GM19324 (cell line): ENCODE data around the gene KDM3B.
"Not testable (repeated sequence)": the region's sequence is repeated elsewhere in the genome, so short reads cannot be mapped to it uniquely, and the experiment has no call there.

ENCODE experiments used
- ATAC-seq: cut with Tn5 transposase; IDR thresholded peaks from one replicate; pipeline ENCODE4 v1.9.1; 2021; ENCODE audit warnings: mild to moderate bottlenecking, moderate library complexity; ENCODE audit not compliant: unreplicated experiment, low FRiP score

The KDM3B gene, protein sequence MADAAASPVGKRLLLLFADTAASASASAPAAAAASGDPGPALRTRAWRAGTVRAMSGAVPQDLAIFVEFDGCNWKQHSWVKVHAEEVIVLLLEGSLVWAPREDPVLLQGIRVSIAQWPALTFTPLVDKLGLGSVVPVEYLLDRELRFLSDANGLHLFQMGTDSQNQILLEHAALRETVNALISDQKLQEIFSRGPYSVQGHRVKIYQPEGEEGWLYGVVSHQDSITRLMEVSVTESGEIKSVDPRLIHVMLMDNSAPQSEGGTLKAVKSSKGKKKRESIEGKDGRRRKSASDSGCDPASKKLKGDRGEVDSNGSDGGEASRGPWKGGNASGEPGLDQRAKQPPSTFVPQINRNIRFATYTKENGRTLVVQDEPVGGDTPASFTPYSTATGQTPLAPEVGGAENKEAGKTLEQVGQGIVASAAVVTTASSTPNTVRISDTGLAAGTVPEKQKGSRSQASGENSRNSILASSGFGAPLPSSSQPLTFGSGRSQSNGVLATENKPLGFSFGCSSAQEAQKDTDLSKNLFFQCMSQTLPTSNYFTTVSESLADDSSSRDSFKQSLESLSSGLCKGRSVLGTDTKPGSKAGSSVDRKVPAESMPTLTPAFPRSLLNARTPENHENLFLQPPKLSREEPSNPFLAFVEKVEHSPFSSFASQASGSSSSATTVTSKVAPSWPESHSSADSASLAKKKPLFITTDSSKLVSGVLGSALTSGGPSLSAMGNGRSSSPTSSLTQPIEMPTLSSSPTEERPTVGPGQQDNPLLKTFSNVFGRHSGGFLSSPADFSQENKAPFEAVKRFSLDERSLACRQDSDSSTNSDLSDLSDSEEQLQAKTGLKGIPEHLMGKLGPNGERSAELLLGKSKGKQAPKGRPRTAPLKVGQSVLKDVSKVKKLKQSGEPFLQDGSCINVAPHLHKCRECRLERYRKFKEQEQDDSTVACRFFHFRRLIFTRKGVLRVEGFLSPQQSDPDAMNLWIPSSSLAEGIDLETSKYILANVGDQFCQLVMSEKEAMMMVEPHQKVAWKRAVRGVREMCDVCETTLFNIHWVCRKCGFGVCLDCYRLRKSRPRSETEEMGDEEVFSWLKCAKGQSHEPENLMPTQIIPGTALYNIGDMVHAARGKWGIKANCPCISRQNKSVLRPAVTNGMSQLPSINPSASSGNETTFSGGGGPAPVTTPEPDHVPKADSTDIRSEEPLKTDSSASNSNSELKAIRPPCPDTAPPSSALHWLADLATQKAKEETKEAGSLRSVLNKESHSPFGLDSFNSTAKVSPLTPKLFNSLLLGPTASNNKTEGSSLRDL (N-terminal part only)

GRCh38 chr5:138352071-138352721 is at the start of gene KDM3B:
TSS of gene KDM3B (plus strand) at chr5:138352685. CDS start at chr5:138352796, 111 bp downstream.
- peak; percentile 71 for ATAC-seq

GRCh38 chr5:138303372-138303771 is 49.1 kb upstream of the KDM3B start:
- ATAC-seq, result no peak

- ATAC-seq, result no peak
These were observed 46.7 kb upstream of the KDM3B start for GRCh38 chr5:138305797-138306196.

DNA sequence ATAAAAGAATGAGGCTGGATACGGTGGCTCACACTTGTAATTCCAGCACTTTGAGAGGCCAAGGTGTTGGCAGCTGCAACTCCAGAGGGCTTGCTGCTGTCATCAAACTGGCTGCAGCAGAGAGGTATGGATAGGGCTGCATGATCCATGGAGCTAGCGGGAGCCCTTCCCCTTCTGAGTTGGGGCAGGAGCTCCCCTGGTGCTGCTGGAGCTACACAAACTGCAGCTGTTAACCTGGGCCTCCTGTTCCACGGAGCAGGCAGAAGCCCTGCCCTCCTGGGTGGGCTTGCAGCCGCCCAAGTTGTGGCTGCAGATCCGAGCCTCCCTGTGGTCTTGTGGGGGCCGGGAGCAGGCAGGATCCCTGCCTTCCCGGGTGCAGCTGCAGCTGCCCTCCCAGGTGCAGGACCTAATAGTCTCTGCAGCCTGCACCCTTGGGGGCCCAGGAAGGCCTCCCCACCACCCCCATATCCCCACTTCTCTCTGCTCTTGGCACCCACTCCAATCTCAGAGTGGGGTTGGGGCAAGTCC is 36.7 kb upstream of the KDM3B start:
- no peak for ATAC-seq

DNA sequence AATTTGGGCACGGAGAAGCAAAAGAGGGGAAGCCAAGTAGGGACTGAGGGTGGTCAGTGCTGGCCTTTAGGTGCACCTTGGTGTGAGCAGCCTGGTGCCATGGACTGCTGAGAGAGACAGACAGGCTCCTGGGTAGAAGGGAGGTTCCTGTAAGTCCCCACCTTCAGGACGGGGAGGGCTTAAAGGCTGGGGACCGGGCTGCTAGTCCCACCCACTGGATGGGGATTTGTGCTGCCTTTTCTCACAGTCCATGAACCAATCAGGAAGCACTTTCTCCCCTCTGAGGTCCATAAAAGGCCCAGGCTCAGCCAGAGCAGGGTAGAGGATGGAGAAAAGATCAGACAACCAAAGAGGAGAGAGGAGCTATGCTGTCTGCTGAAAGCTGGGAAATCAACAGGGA is 36.1 kb upstream of the KDM3B start:
- no peak for ATAC-seq

DNA sequence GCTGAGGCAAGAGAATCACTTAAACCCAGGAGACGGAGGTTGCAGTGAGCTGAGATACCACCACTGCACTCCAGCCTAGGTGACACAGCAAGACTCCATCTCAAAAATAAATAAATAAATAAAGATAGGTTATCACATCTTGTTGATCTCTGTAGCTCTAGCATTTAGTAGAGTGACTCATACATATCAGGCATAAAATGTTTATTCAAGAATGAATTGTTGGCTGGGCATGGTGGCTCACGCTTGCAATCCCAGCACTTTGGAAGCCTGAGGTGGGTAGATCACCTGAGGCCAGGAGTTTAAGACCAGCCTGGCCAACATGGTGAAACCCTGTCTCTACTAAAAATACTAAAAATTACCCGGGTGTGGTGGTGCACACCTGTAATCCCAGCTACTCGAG is 34.3 kb upstream of the KDM3B start:
- not testable (repeated sequence) for ATAC-seq

DNA sequence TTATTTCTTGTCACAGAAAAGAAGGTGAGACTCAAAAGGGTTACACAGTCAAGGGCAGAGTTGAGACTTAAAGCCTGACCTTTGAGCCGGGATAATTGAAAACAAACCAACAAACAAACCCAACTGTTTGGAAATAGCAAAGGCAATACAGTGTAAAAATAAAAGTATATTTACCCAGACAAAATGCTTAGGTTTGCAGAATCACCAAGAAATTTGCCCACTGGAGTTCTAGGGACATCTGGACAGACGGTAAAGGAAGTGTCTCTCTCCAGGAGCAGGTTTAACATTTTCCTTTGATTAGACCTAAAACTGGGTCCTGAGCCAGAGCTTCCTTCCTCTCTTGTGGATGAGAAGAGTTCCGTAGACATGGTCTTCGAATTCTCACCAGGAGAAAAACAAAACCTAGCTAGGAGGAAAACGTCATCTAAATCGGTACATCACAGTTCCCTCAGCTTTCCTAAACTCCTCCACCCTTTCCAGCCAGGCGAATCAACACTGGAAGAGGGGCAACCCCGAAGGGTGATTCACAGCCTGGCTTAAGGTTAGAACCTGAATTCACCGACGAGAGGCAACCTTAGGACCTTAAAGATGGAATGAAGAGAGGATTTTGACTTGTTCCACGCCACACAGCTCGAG is 21.6 kb upstream of the KDM3B start:
- no peak for ATAC-seq

- peak; percentile 99 for ATAC-seq
These were observed 20.8 kb upstream of the KDM3B start, which contains the start of gene CDC25C for GRCh38 chr5:138331449-138332368. TSS of gene CDC25C (minus strand) at chr5:138331804. CDS start at chr5:138331180, 624 bp downstream.

- no peak for ATAC-seq
These were observed 17.5 kb upstream of the KDM3B start for GRCh38 chr5:138334867-138335447.

GRCh38 chr5:138336952-138337684 is 15.4 kb upstream of the KDM3B start:
- ATAC-seq, result peak; percentile 3

GRCh38 chr5:138337685-138338410 is 14.6 kb upstream of the KDM3B start, which contains the start of gene FAM53C:
TSS of gene FAM53C (plus strand) at chr5:138338266. CDS start at chr5:138341336, 3,070 bp downstream.
- ATAC-seq, result peak; percentile 82

DNA sequence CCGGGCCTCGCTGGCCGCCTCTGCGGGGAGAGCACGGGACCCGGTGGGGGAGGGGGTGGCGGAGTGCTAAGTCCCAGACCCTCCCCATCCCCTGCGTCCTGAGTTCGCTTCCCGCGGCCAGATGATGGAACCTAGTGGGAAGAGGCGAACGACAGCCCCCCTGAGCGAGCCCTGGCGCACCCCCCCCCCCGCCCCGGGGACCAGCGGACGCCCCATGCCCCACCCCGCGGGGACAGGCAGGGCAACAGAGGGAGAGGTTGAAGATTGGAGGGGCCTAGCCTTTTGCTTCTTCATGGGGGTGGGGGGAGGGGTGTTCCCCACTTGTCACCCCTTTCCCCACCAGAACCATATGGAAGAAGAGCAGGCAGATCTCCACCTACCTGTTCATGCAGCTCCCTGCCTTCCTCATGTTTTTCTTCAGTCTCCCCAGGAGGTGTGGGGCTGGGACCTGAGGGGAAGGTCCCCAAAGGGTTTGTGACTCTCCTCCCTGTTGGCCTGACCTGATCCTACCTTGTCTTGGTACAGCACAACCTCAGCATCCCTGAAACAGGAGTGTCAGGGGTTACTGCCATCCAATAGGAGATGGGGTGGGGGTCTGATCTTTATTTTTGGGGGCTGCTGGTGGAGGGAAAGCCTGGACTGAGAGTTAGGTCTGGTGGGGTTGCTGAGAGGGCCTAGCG is 13.9 kb upstream of the KDM3B start:
- no peak for ATAC-seq

- ATAC-seq, result no peak
These were observed 13.4 kb upstream of the KDM3B start for GRCh38 chr5:138339091-138339456.

DNA sequence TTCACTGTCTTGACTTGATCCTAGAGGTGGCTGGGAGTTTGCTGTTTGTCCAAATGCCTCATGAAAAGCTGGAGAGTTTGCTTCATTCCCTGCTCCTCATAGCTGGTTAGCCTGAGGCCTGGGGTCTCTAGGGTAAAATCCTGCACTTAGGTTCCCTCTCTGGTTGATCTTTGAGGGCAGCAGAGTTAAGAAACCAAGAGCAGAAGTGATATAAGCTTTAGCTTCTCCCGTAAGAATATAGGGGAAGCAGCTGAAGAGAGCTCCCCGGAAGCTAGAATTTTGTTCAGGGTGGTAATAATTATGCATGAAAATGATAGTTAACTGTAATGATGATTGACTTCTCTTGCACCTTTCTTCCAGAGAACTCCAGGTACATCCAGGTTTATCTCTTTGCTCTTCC is 13.0 kb upstream of the KDM3B start:
- no peak for ATAC-seq

GRCh38 chr5:138340008-138340407 is 12.5 kb upstream of the KDM3B start:
- no peak for ATAC-seq
